HepG2 (cell line): ENCODE results near the gene SPIB. TPM values are rescaled to one million over a fixed set of nuclear protein-coding genes. Genes with fewer than 3 reads are reported as not detected.
A peak's percentile ranks its signal among the peaks of the same experiment; 100 is the strongest.

ENCODE experiments used
- AGO1 ChIP-seq: fragments of 200-400 bp; formaldehyde crosslinking; IDR thresholded peaks from 2 replicates; pipeline ENCODE4 v1.6.1; 2017; ENCODE audit warnings: mild to moderate bottlenecking, low read depth, low read length, moderate library complexity; ENCODE audit not compliant: poor library complexity, severe bottlenecking
- EP300 ChIP-seq, 3 experiments: sonication (generic) in 1 of 3; formaldehyde crosslinking in 1 of 3; IDR thresholded peaks; 2 replicates each; pipeline versions ENCODE4 v1.5.1 to v1.6.1; 2011 to 2020; ENCODE audit warnings: low read depth in 2 of 3, low read length in 2 of 3, borderline replicate concordance in 1 of 3, improper control_type of control experiment in 1 of 3, mild to moderate bottlenecking in 1 of 3, missing genetic modification reagents in 1 of 3, moderate library complexity in 1 of 3
- FOXC1 ChIP-seq: sonication (generic); formaldehyde crosslinking; IDR thresholded peaks from 2 replicates; pipeline ENCODE4 v1.8.0; 2022; ENCODE audit warnings: mild to moderate bottlenecking, missing genetic modification reagents, borderline replicate concordance
- NFYB ChIP-seq: sonication (generic); formaldehyde crosslinking; IDR thresholded peaks from 2 replicates; pipeline ENCODE4 v1.4.0; 2020; ENCODE audit warnings: missing genetic modification reagents
- NPAS2 ChIP-seq: sonication (generic); formaldehyde crosslinking; IDR thresholded peaks from 2 replicates; pipeline ENCODE4 v1.8.0; 2022; ENCODE audit warnings: mild to moderate bottlenecking, missing genetic modification reagents, borderline replicate concordance
- PHF8 ChIP-seq: sonication (generic); formaldehyde crosslinking; IDR thresholded peaks from 2 replicates; pipeline ENCODE4 v1.5.0; 2020; ENCODE audit warnings: missing genetic modification reagents
- PRMT3 ChIP-seq: sonication (generic); formaldehyde crosslinking; IDR thresholded peaks from 2 replicates; pipeline ENCODE4 v1.8.1; 2022; ENCODE audit warnings: low read depth, mild to moderate bottlenecking, moderate library complexity, missing genetic modification reagents, borderline replicate concordance
- RORA ChIP-seq: sonication (generic); formaldehyde crosslinking; IDR thresholded peaks from 2 replicates; pipeline ENCODE4 v1.5.0; 2020; ENCODE audit warnings: mild to moderate bottlenecking, missing genetic modification reagents, moderate library complexity
- YY1 ChIP-seq: IDR thresholded peaks from 2 replicates; pipeline ENCODE4 v1.6.1; 2011; ENCODE audit warnings: low read length, low read depth, moderate library complexity, mild to moderate bottlenecking; ENCODE audit not compliant: insufficient read depth, insufficient replicate concordance
- ZIK1 ChIP-seq: sonication (generic); formaldehyde crosslinking; IDR thresholded peaks from 2 replicates; pipeline ENCODE4 v1.5.0; 2020; ENCODE audit warnings: mild to moderate bottlenecking, low read depth, missing genetic modification reagents, borderline replicate concordance
- ZNF768 ChIP-seq: sonication (generic); formaldehyde crosslinking; IDR thresholded peaks from 2 replicates; pipeline ENCODE4 v1.4.0; 2020; ENCODE audit warnings: missing genetic modification reagents
- ZSCAN9 ChIP-seq: IDR thresholded peaks from 2 replicates; pipeline ENCODE4 v1.6.1; 2016; ENCODE audit warnings: borderline replicate concordance
- polyA plus RNA-seq, 8 experiments: library from polyadenylated mRNA; depleted of rRNA in 3 of 8; stranded (reverse) in 7 of 8; unstranded in 1 of 8; fragments of >200 nt; fragmentation: Illumina TruSeq in 4 of 8; extraction: Trizol in 4 of 8; gene quantifications; 2 replicates each; pipeline versions ENCODE4 v1.2.1 to v1.2.3, GENCODE V29; 2011 to 2016; ENCODE audit warnings: low read depth in 4 of 8, missing spikeins in 1 of 8, mixed read lengths in 1 of 8; ENCODE audit not compliant: insufficient read depth in 1 of 8
- total RNA-seq, 5 experiments: library from RNA; depleted of rRNA; stranded (reverse); fragments of >200 nt; fragmentation: Illumina TruSeq; extraction: Trizol; gene quantifications; 2 replicates each; pipeline ENCODE4 v1.2.3, GENCODE V29; 2016; ENCODE audit warnings: low read depth in 1 of 5
- TF ChIP-seq, protein P1 (sequence below): sonication (generic); formaldehyde crosslinking; IDR thresholded peaks from 2 replicates; pipeline ENCODE4 v1.4.0; 2020; ENCODE audit warnings: missing genetic modification reagents
- TF ChIP-seq, protein P2 (sequence below): sonication (generic); formaldehyde crosslinking; conservative IDR thresholded peaks from 2 replicates; pipeline ENCODE4 v1.8.1; 2023; ENCODE audit warnings: missing genetic modification reagents

SPIB gene
- total and polyA plus RNA-seq, 2 of the 13 experiments (the other 11 are each of a cell fraction or from before 2014, with no cell fraction given): 0.04 TPM; not detected in 1

DNA sequence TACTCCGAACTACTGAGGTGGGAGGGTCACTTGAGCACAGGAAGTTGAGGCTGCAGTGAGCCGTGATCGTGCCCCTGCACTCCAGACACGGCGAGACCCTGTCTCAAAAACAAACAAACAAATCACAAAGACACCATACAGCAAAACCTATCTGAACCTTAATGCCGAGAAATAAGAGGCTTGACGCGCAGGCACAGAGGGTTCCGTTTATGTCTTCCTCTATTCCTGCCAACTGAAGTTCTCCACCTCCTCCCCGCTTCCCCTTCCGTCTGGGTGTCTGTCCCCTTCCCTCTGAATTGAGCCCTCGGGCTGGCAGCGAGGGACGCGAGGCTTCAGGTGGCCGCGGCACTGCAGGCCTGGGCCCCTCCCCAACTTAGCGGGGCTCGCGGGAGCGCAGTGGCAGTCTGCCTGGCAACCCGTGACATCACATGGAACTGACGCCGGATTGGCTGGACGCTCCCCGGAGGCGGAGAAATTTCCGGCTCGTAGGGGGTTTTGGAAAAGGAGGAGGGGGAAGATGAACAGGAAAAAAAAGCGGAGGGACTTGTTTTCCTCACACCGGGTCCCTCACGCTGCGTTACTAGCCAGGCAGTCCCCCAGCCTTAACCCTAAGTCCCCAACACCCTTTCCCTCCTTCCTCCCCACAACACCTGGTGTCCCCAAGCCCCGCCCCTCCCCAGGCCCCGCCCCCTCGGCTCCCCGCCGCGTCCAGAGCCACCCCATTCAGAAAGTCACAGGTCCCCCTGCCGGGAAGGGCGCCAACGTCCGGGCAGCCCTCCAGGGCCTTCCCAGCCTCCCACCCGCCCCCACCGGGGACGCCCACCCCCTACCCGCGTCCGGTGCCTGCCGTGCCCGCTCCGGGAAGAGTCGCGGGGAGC is 12.8 kb downstream of the SPIB start (continued):
- TF ChIP-seq, protein P1, sequence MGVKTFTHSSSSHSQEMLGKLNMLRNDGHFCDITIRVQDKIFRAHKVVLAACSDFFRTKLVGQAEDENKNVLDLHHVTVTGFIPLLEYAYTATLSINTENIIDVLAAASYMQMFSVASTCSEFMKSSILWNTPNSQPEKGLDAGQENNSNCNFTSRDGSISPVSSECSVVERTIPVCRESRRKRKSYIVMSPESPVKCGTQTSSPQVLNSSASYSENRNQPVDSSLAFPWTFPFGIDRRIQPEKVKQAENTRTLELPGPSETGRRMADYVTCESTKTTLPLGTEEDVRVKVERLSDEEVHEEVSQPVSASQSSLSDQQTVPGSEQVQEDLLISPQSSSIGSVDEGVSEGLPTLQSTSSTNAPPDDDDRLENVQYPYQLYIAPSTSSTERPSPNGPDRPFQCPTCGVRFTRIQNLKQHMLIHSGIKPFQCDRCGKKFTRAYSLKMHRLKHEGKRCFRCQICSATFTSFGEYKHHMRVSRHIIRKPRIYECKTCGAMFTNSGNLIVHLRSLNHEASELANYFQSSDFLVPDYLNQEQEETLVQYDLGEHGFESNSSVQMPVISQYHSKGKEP (CRISPR knock-in tag): no peak
- TF ChIP-seq YY1 (no peak), FOXC1 (0 out of 2 replicates have a peak, but pooled peaks have one; percentile 46), RORA (no peak), AGO1 (peak; percentile 34), EP300 (IDR thresholded peaks at IDR 0.05; ENCODE audit: low read depth in 2 of 2, low read length in 2 of 2) (no peak), EP300 (CRISPR knock-in tag; IDR thresholded peaks at IDR 0.05; ENCODE audit: borderline replicate concordance) (0 out of 2 replicates have a peak, but pooled peaks have one; percentile 12), ZIK1 (CRISPR knock-in tag) (no peak), ZSCAN9 (CRISPR knock-in tag) (no peak), NFYB (CRISPR knock-in tag) (peak; percentile 83), PHF8 (CRISPR knock-in tag) (peak; percentile 58), ZNF768 (CRISPR knock-in tag) (peak; percentile 13; the same call in 1 of the 2 replicates), PRMT3 (no peak), NPAS2 (CRISPR knock-in tag) (no peak)
- TF ChIP-seq, protein P2, sequence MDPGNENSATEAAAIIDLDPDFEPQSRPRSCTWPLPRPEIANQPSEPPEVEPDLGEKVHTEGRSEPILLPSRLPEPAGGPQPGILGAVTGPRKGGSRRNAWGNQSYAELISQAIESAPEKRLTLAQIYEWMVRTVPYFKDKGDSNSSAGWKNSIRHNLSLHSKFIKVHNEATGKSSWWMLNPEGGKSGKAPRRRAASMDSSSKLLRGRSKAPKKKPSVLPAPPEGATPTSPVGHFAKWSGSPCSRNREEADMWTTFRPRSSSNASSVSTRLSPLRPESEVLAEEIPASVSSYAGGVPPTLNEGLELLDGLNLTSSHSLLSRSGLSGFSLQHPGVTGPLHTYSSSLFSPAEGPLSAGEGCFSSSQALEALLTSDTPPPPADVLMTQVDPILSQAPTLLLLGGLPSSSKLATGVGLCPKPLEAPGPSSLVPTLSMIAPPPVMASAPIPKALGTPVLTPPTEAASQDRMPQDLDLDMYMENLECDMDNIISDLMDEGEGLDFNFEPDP (CRISPR knock-in tag): 0 out of 2 replicates have a peak, but pooled peaks have one; percentile 59
